ENCODE data around the gene NEB.
"Not testable (repeated sequence)": the region's sequence is repeated elsewhere in the genome, so short reads cannot be mapped to it uniquely, and the experiment has no call there.

- TF ChIP-seq CTCF (IDR thresholded peaks at IDR 0.05); EZH2 (IDR thresholded peaks at IDR 0.05; ENCODE audit: borderline replicate concordance, insufficient read depth, low read depth, low read length, poor library complexity, severe bottlenecking): not testable (repeated sequence)
These were observed 137.2 kb downstream of the NEB start for GRCh38 chr2:151596903-151597608.
